ENCODE data around the gene SLX4IP.

SLX4IP gene

DNA sequence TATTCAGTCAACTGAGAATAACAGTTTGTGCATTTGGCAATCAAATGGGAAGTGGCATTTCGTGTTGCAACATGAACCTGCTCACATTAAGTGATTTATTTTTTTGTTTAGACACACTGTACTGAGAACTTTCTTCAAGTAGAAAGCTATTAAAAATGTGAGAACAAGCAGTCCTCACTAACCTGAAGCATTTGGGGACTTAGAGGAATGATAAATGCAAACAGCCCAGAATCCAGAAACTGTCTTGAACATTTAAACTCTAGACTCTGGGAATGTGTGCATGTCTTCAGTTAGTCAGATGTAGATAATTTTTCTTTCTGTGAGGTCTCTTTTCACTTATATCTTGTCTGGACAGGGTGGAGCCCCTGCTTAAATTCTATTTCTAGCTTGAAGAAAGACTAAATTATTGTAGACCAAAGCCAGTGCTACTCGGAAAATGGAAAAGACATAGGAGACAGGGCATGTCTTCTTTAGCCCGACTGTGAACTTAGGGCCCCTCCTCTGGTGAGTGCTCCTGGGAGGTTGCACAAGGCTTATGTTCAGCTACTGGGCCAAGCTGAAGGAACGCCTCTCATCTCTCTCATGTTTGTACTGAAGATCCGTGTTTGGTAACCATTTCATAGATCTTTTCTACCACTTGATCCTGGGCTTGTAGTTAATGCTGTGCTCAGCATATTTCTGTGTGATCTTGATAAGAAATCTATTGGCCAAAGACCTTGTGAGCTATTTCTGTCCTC, 70.1 kb downstream of the SLX4IP start:
- Histone ChIP-seq H3K4me1 (ENCODE audit: control insufficient read depth, insufficient read depth, low read length) (peaks cover 16% of the 10 kb centered on the region), H3K36me3 (ENCODE audit: control insufficient read depth, insufficient read depth, low read length) (no peaks in the 10 kb centered on the region), H3K27me3 (ENCODE audit: control insufficient read depth, insufficient read depth, low read length, poor library complexity, severe bottlenecking) (no peaks in the 10 kb centered on the region), H3K27ac (ENCODE audit: insufficient read depth, low read depth, low read length, poor library complexity, severe bottlenecking) (no peak overlapping the region), H3K4me3 (ENCODE audit: insufficient read depth, low read depth, low read length) (no peak overlapping the region), H3K9me3 (ENCODE audit: control insufficient read depth, low read length) (no peaks in the 10 kb centered on the region)
- WGBS, 2 experiments, result 76 to 79% methylated on average over 5 of the region's 5 CpGs

DNA sequence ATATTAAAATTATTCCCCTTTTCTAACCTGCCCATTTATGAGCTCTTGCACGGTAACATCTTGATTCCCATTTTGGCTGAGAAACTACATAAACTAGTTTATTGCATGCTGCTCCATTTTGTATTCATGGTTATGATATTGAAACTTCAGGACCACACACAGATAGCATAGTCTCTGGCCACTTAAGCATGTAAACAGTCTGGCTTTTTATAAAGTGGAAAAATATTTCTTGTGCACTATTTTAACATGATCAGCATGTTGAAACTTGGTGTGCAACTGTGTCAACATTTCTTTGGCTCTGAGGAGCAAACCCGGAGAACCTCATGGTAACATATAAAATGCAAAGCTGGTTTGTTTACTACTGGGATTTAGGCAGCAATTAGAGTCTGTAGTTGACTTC, 70.7 kb downstream of the SLX4IP start:
- Histone ChIP-seq H3K27ac (ENCODE audit: insufficient read depth, low read depth, low read length, poor library complexity, severe bottlenecking) (no peak overlapping the region), H3K4me3 (ENCODE audit: insufficient read depth, low read depth, low read length) (no peak overlapping the region), H3K9me3 (ENCODE audit: control insufficient read depth, low read length) (no peaks in the 10 kb centered on the region), H3K27me3 (ENCODE audit: control insufficient read depth, insufficient read depth, low read length, poor library complexity, severe bottlenecking) (no peaks in the 10 kb centered on the region), H3K4me1 (ENCODE audit: control insufficient read depth, insufficient read depth, low read length) (peaks cover 15% of the 10 kb centered on the region), H3K36me3 (ENCODE audit: control insufficient read depth, insufficient read depth, low read length) (no peaks in the 10 kb centered on the region)
- whole genome bisulfite sequencing, 2 experiments, result 86 to 98% methylated on average over 2 of the region's 2 CpGs

DNA sequence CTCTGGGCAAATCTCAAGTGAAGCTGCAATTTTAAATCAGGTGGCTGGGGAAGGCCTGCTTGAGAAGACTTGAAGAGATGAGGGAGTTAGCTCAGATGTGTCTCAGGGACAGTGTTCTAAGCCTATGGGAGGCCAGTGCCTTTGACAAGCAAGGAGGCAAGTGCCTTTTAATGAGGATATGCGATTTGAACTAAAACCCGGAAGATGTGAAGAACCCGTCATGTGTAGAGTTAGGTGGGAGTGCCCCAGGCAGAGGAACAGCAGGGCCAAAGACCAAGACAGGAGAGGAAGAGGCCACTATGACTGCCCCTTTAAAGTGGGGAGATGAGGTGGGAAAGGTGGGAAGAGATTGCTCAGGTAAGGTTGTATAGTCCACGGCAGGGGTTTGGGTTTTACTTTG, 71.9 kb downstream of the SLX4IP start:
- Histone ChIP-seq H3K27me3 (ENCODE audit: control insufficient read depth, insufficient read depth, low read length, poor library complexity, severe bottlenecking) (no peaks in the 10 kb centered on the region), H3K4me3 (ENCODE audit: insufficient read depth, low read depth, low read length) (no peak overlapping the region), H3K27ac (ENCODE audit: insufficient read depth, low read depth, low read length, poor library complexity, severe bottlenecking) (no peak overlapping the region), H3K36me3 (ENCODE audit: control insufficient read depth, insufficient read depth, low read length) (no peaks in the 10 kb centered on the region), H3K9me3 (ENCODE audit: control insufficient read depth, low read length) (no peaks in the 10 kb centered on the region), H3K4me1 (ENCODE audit: control insufficient read depth, insufficient read depth, low read length) (peaks cover 11% of the 10 kb centered on the region)
- 90 to 96% methylated on average over 4 of the region's 4 CpGs for WGBS, 2 experiments

DNA sequence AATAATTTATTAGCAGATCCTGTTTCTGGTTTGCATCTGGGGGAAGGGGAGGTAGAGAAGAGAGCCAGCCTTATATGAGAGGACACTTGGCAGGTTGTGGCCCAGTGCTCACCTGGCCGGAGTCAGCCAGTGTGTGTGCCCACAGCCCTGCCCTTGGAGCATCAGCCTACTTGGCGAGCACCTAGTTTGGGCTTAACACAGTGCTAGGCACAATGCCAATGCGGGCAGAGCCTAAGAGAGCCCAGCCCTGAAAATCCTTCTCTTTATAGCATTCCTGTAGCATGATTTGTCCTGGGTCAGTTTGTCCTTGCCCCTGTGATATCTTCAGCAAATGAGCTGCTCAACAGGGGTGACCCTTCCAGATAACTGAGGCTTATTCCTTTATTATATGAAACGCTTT, 73.0 kb downstream of the SLX4IP start:
- H3K4me3 ChIP-seq (ENCODE audit: insufficient read depth, low read depth, low read length), result no peak overlapping the region
- H3K36me3 ChIP-seq (ENCODE audit: control insufficient read depth, insufficient read depth, low read length), result no peaks in the 10 kb centered on the region
- H3K27ac ChIP-seq (ENCODE audit: insufficient read depth, low read depth, low read length, poor library complexity, severe bottlenecking), result no peak overlapping the region
- H3K9me3 ChIP-seq (ENCODE audit: control insufficient read depth, low read length), result no peaks in the 10 kb centered on the region
- no peaks in the 10 kb centered on the region for H3K27me3 ChIP-seq (ENCODE audit: control insufficient read depth, insufficient read depth, low read length, poor library complexity, severe bottlenecking)
- peaks cover 11% of the 10 kb centered on the region for H3K4me1 ChIP-seq (ENCODE audit: control insufficient read depth, insufficient read depth, low read length)
- 95 to 96% methylated on average over 4 of the region's 4 CpGs for WGBS, 2 experiments

DNA sequence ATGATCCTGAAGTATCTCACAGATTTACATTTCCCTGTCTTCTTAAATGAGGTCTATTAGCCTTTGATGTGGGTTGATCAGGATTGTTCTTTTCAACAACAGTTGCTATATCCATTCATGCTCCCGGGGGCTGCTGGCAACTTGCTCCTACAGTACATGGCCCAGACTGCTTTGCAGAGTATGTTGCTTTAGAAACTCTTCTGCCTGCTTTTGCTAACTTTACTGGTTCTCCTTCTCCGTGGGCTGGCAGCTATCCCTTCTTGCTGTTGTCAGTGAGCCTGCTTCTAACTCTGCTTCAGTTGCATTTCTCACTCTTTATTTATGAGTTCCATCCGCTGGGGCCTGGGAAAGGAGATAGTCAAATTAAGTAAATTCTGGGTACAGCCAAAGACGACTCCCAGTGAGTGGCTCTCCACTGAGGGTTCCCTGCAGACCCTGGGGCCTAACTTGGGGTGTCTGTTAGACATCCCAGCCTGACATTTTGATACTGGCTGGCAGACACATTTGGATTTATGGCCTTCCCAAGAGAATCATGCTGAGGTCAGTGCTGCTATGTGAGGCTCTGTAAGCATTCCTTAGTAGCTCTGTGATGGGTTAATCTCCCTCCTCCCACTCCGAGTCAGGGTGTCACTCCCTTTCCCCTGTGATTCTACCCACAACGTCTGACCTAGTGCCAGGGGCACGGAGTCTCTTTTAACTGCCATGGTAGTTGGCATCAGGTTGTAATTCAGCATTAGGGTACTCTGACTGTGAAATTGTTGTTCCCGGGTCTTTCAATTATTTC, 73.6 kb downstream of the SLX4IP start:
- Histone ChIP-seq H3K4me1 (ENCODE audit: control insufficient read depth, insufficient read depth, low read length) (peaks cover 11% of the 10 kb centered on the region), H3K9me3 (ENCODE audit: control insufficient read depth, low read length) (no peaks in the 10 kb centered on the region), H3K27me3 (ENCODE audit: control insufficient read depth, insufficient read depth, low read length, poor library complexity, severe bottlenecking) (no peaks in the 10 kb centered on the region), H3K4me3 (ENCODE audit: insufficient read depth, low read depth, low read length) (no peak overlapping the region), H3K36me3 (ENCODE audit: control insufficient read depth, insufficient read depth, low read length) (no peaks in the 10 kb centered on the region), H3K27ac (ENCODE audit: insufficient read depth, low read depth, low read length, poor library complexity, severe bottlenecking) (no peak overlapping the region)
- 74 to 82% methylated on average over 7 to 8 of the region's 8 CpGs for WGBS, 2 experiments

DNA sequence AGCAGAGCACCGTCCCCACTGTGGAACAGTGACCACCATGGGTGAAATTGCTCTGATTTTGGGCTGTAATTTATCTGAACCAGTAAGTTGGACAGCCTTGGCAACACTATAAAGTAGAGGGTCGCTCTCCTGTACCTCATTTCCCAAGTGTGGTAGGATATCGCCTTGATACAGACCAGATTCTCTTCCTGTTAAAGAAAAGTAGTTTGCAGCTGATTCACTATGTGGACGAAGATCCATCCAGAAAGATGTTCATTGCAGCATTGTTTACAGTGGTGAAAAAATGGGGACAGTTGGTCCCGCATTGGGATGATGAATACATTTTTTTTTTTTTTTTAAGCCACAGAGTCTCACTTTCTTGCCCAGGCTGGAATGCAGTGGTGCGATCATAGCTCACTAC, 74.3 kb downstream of the SLX4IP start:
- no peaks in the 10 kb centered on the region for H3K27me3 ChIP-seq (ENCODE audit: control insufficient read depth, insufficient read depth, low read length, poor library complexity, severe bottlenecking)
- no peak overlapping the region for H3K4me3 ChIP-seq (ENCODE audit: insufficient read depth, low read depth, low read length)
- H3K27ac ChIP-seq (ENCODE audit: insufficient read depth, low read depth, low read length, poor library complexity, severe bottlenecking), result no peak overlapping the region
- WGBS, 2 experiments, result 80 to 81% methylated on average over 6 of the region's 6 CpGs
- H3K9me3 ChIP-seq (ENCODE audit: control insufficient read depth, low read length), result no peaks in the 10 kb centered on the region
- peaks cover 11% of the 10 kb centered on the region for H3K4me1 ChIP-seq (ENCODE audit: control insufficient read depth, insufficient read depth, low read length)
- no peaks in the 10 kb centered on the region for H3K36me3 ChIP-seq (ENCODE audit: control insufficient read depth, insufficient read depth, low read length)

DNA sequence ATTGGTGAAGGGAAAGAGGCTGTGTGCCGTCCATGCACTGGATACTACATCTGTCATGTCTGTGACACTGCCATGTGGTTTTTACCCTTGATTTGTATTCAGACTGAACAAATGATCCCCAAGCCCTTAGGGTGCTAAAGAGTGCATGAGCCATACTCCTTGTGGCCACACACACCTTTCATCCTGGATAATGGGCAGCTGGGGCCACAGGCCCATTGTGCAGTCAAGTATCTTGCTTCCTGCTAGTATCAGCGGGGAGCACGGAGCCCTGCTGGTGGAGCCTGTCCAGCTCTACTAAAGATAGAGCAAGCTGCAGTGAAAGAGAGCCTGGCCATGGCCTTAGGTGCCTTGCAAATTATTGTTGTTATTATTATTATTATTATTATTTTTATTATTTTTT, 75.1 kb downstream of the SLX4IP start:
- no peaks in the 10 kb centered on the region for H3K36me3 ChIP-seq (ENCODE audit: control insufficient read depth, insufficient read depth, low read length)
- WGBS, 2 experiments, result 93 to 94% methylated on average over 3 of the region's 3 CpGs
- H3K4me1 ChIP-seq (ENCODE audit: control insufficient read depth, insufficient read depth, low read length), result peaks cover 11% of the 10 kb centered on the region
- no peaks in the 10 kb centered on the region for H3K27me3 ChIP-seq (ENCODE audit: control insufficient read depth, insufficient read depth, low read length, poor library complexity, severe bottlenecking)
- no peak overlapping the region for H3K27ac ChIP-seq (ENCODE audit: insufficient read depth, low read depth, low read length, poor library complexity, severe bottlenecking)
- no peaks in the 10 kb centered on the region for H3K9me3 ChIP-seq (ENCODE audit: control insufficient read depth, low read length)
- H3K4me3 ChIP-seq (ENCODE audit: insufficient read depth, low read depth, low read length), result no peak overlapping the region

DNA sequence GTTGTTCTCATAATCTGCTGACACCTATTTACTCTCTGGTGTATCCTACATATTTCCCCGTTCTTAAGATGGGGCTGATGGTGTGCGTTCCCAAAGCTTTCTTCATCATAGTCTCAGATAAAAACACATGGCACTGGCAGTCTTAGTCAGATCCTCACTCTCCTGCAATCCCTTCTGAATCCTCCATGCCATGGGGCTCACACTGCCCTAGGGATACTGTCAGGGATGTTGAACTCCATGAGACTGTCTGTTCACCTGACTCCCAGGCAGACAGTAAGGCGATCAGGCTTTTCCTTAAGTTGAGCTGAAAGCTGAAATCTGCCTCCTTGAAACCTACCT, 76.0 kb downstream of the SLX4IP start:
- 89 to 92% methylated on average over 3 of the region's 3 CpGs for WGBS, 2 experiments
- no peaks in the 10 kb centered on the region for H3K27me3 ChIP-seq (ENCODE audit: control insufficient read depth, insufficient read depth, low read length, poor library complexity, severe bottlenecking)
- H3K4me3 ChIP-seq (ENCODE audit: insufficient read depth, low read depth, low read length), result no peak overlapping the region
- H3K9me3 ChIP-seq (ENCODE audit: control insufficient read depth, low read length), result no peaks in the 10 kb centered on the region
- H3K4me1 ChIP-seq (ENCODE audit: control insufficient read depth, insufficient read depth, low read length), result peaks cover 11% of the 10 kb centered on the region
- no peak overlapping the region for H3K27ac ChIP-seq (ENCODE audit: insufficient read depth, low read depth, low read length, poor library complexity, severe bottlenecking)
- H3K36me3 ChIP-seq (ENCODE audit: control insufficient read depth, insufficient read depth, low read length), result no peaks in the 10 kb centered on the region

DNA sequence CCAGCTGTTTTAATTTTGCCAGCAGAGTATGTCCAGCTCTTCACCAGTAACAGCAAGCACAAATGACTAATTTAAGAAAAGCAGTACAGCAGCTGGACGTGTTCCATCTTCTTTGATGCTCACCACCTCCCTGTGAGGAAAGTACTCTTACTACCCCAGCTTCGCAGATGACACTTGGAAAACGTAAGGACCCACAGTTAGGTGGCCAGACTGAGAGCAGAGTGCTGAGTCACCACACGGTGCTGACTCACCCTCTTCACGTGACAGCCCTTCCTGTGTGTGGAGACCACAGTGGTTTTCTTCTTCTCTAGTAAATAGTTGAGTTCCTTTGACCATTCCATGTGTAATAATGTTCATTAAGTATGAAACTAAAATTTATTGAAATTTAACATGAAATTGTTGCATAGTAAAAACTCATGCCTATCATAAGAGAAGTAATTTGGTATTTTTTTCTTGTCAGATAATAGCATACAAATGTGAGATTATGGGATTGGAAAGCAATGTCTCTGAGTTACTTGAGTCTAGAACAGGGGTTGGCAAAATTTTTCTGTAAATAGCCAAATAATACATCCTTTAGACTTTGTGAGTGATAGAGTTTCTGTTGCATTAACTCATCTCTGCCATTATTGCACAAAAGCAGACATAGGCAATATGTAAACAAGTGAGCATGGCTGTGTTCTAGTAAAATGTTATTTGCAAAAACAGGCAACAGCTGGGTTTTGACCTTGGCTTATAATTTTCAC, 76.6 kb downstream of the SLX4IP start:
- WGBS, 2 experiments, result 59 to 63% methylated on average over 5 of the region's 5 CpGs
- Histone ChIP-seq H3K27ac (ENCODE audit: insufficient read depth, low read depth, low read length, poor library complexity, severe bottlenecking) (no peak overlapping the region), H3K36me3 (ENCODE audit: control insufficient read depth, insufficient read depth, low read length) (no peaks in the 10 kb centered on the region), H3K9me3 (ENCODE audit: control insufficient read depth, low read length) (no peaks in the 10 kb centered on the region), H3K4me3 (ENCODE audit: insufficient read depth, low read depth, low read length) (no peak overlapping the region), H3K4me1 (ENCODE audit: control insufficient read depth, insufficient read depth, low read length) (peaks cover 11% of the 10 kb centered on the region), H3K27me3 (ENCODE audit: control insufficient read depth, insufficient read depth, low read length, poor library complexity, severe bottlenecking) (no peaks in the 10 kb centered on the region)

DNA sequence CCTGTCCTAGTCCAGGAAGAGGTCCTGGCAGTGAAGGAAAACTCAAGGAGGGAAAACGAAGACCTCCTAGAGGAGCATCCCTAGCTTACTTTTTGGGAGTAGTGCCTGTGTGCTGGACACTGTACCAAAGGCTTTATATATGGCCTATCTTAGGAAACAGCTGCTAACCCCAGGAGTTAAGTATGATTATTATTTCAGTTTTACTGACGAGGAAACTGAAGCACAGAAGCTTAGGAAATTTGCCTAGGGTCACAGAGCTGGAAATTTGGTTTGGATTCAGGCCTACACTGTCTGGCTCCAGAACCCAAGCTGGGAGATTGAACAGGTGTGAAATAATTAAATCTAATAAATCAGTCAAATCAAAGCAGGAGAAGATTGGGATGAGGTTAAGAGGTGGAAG, 78.0 kb downstream of the SLX4IP start:
- H3K27ac ChIP-seq (ENCODE audit: insufficient read depth, low read depth, low read length, poor library complexity, severe bottlenecking), result no peak overlapping the region
- H3K4me3 ChIP-seq (ENCODE audit: insufficient read depth, low read depth, low read length), result no peak overlapping the region
- WGBS, 2 experiments, result 93 to 94% methylated on average over 2 of the region's 2 CpGs
- peaks cover 11% of the 10 kb centered on the region for H3K4me1 ChIP-seq (ENCODE audit: control insufficient read depth, insufficient read depth, low read length)
- H3K27me3 ChIP-seq (ENCODE audit: control insufficient read depth, insufficient read depth, low read length, poor library complexity, severe bottlenecking), result no peaks in the 10 kb centered on the region
- no peaks in the 10 kb centered on the region for H3K36me3 ChIP-seq (ENCODE audit: control insufficient read depth, insufficient read depth, low read length)
- H3K9me3 ChIP-seq (ENCODE audit: control insufficient read depth, low read length), result no peaks in the 10 kb centered on the region

Measured in ectodermal cell (in vitro differentiated cells).